Transverse colon (tissue), 3 donors: Measurements from ENCODE around the gene DPH3.

ENCODE experiments used
- POLR2A ChIP-seq: fragments of 450-650 bp; IDR thresholded peaks from one replicate; pipeline ENCODE4 v1.6.1; 2016; ENCODE audit warnings: antibody characterized with exemption, mild to moderate bottlenecking, moderate library complexity
- TF ChIP-seq, protein P1 (sequence below), 5 experiments: fragments of 200-600 bp in 3 of 5; fragments of 450-650 bp in 2 of 5; sonication (generic) in 3 of 5; IDR thresholded peaks; 1 replicate in 2 of 5; 2 replicates in 3 of 5; pipeline ENCODE4 v1.5.1; 2016 to 2017; ENCODE audit warnings: antibody characterized with exemption in 5 of 5, inconsistent platforms in 3 of 5, mild to moderate bottlenecking in 2 of 5, moderate library complexity in 1 of 5

DNA sequence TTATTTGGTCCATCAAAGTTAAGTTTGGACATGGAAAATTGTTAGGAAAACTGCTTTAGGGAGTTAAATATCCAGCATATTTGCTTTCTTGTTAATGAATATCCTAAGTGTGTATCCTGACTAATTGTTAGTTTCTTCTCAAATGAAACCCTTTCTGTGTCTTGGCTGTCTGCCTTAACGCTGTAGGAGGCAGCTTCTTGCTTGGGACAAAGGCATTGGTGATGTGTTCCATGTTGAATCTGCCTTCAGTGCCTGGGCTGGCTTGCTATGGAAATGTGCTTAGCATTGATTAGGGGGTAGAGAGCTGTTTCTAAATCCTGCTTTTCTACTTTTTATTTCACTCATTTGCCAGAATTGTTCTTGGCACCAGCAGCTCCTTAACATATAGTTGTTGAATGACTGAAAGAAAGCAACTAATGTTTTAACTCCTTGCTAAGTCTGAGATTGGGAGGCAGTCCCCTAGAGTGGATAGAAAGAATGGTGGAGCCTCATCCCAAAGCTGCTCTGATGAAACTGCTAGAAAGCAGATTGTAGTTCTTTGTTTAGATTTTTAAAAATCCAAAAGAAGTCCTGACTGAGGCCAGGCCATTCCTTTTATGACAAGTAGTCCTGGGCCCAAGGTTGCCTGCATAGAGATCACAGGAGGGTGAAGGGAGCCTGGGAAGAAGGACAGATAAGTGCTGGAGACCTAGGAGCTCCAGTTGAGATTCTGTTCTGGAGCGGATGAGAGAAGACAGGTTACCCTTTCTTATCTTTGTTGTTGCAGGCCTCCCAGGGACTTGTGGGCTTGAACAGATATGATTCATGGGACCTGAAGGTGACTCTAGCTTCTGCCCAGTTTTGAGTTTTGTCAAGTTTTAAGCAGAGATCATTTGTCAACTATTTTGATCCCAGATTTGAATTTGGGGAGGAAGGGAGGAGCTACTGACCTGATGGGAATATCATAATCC is 39.6 kb upstream of the DPH3 start:
- TF ChIP-seq, protein P1, sequence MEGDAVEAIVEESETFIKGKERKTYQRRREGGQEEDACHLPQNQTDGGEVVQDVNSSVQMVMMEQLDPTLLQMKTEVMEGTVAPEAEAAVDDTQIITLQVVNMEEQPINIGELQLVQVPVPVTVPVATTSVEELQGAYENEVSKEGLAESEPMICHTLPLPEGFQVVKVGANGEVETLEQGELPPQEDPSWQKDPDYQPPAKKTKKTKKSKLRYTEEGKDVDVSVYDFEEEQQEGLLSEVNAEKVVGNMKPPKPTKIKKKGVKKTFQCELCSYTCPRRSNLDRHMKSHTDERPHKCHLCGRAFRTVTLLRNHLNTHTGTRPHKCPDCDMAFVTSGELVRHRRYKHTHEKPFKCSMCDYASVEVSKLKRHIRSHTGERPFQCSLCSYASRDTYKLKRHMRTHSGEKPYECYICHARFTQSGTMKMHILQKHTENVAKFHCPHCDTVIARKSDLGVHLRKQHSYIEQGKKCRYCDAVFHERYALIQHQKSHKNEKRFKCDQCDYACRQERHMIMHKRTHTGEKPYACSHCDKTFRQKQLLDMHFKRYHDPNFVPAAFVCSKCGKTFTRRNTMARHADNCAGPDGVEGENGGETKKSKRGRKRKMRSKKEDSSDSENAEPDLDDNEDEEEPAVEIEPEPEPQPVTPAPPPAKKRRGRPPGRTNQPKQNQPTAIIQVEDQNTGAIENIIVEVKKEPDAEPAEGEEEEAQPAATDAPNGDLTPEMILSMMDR (IDR thresholded peaks at IDR 0.05): no peak
- no peak for TF ChIP-seq POLR2A
